Activated gamma-delta T cell (primary cell): ENCODE data around the gene BCR.
"Not testable (repeated sequence)": the region's sequence is repeated elsewhere in the genome, so short reads cannot be mapped to it uniquely, and the experiment has no call there.

Experiments
- DNase-seq: peaks from one replicate; lab custom pipeline; 2025; lab: John Stamatoyannopoulos, UW

The BCR gene

DNA sequence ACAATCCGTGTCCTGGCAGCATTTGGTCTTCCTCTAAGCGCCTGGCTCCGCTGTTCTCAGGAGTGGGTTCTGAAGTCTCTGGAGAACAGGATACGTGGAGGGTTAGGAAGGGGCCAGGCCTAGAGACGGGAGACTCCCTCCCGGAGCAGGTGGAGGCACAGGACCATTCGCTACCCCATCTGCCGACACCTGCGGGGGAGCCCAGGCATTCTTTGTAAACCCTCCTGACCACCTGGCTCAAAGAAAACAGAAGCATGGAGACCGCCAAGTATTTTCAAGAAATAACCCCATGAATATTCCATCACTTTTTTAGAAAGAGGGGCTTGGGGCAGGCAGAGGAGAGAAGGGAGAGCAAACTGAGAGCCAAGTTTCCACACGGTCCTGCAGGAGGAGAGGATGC is 136.3 kb downstream of the BCR start:
- DNase-seq, result not testable (repeated sequence)

GRCh38 chr22:23318316-23318715 is 138.0 kb downstream of the BCR start:
- not testable (repeated sequence) for DNase-seq

GRCh38 chr22:23322497-23323080 is 142.3 kb downstream of the BCR start:
- not testable (repeated sequence) for DNase-seq

DNA sequence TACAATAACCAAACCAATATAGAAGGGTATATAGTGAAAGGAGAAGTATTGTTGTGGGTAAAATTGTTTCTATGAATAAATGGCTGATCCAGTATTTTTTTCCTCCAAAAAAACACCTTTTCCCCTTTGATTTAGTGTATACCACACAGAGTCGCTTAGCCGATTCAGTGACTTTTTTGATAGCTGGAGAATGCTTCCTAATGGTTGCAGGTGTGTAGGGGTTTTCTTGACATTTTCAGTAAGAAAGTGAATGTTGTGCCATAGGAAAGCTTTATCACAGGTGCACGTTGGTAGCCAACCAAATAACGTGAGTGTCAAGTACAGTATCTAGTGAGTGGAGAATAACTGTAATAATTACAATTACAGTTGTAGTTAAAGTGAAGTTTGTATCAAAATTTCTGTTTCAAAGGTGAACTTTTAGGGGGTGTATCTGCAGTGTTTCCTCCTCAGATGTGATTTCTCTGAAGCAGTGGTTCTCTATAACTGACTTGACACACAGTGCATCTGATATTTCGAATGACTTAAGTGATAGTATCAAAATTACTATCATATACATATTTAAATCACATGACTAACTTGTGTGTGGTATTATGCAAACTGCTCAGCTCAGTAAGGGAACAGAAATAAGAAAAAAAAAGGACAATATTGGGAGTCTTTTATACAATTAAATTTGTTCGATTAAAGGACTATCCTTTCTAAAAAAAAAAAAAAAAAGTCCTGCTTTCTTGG is 143.8 kb downstream of the BCR start:
- DNase-seq, result not testable (repeated sequence)

GRCh38 chr22:23325183-23325582 is 144.9 kb downstream of the BCR start:
- DNase-seq, result no peak

DNA sequence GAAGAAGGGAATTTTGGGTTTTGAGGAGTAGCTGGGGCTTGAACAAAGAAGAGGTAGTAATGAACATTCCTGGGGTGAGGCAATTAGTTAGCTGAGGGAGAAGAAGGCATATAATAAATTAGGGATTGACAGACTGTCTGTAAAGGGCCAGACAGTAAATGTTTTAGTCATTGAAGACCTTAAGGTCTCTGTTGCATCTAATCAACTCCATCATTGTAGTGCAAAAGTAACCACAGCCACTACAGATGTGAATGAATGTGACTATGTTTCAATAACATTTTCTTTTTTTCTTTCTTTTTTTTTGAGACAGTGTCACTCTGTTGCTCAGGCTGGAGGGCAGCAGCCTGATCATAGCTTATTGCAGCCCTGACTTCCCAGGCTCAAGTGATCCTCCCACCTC is 153.5 kb downstream of the BCR start:
- not testable (repeated sequence) for DNase-seq

DNA sequence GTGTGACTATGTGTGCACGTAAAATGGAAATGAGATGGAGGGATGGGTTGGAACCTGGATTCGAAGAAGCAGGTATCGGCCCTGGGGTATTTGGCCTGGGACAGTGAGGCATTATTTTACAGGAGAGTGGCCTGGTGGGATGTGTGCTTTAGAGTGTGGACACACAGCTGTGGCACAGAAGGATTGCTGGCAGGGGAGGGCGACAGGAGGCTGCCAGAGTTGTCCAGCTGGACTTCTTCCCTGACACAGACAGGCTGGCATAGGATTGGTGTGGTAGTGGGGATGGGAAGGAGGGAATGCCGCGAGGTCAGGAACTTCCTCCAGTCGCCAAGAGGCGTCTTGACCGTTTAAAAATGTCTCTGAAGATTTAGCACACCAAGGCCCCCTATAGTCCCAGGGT is 157.4 kb downstream of the BCR start:
- not testable (repeated sequence) for DNase-seq

- DNase-seq, result not testable (repeated sequence)
Measured at GRCh38 chr22:23341942-23342695, 161.8 kb downstream of the BCR start.

DNA sequence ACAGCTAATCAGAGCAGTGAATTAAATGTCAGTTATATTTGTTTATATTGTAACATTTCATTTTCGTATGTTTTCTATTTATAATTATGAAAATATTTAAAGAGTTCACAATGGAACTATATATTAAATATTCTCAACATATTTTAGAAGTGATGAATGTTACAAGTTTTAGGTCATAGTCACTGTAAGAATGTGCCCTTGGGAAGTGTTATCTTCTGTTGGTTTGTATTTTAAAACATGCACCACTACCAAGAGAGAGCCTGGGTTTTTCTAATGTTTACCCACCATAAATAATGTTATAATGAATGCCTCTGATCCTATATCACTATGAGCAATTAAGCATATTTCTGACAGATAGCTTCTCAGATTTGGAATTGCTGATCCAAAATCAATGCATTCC is 171.0 kb downstream of the BCR start:
- DNase-seq, result no peak

GRCh38 chr22:23353004-23353403 is 172.7 kb downstream of the BCR start:
- DNase-seq, result no peak

DNA sequence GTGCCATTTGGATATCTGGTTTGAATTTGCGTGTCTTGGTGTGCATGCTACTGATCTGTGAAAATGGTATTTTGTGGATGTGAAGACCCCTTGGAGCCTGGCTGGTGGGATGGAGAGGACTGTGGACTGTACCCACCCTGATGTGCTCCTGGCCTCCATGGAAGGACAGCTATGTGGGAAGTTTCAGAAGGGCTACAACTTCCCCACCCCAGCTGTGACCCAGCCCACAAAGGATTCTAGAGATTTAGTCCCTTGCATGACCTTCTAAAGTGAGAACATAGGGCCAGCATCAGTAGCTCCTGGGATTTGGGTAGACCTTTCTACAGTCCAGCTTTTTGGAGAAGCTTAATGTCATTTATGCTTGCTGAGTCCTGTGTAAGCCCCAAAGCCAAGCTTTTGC is 173.4 kb downstream of the BCR start:
- DNase-seq, result no peak

DNA sequence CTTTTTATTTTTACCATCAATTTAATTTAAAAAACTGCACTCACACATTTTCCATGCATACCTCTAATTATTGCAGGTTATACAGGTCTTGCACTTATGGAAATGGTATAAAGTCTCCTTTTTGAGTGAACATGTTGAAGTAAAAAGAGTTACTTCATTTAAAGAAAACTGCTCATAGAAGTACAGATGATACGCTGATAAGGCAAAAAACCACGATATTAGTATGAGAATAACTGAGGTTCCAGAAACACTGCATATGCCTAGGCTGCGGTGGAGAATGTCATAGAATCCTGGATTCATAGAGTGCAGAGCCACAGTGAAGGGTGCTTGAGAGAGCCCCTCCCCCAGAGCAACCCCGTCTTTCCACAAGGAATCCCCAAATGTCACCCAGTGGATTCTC is 175.8 kb downstream of the BCR start:
- DNase-seq, result no peak

- no peak for DNase-seq
Measured at GRCh38 chr22:23357053-23357452, 176.7 kb downstream of the BCR start.

DNA sequence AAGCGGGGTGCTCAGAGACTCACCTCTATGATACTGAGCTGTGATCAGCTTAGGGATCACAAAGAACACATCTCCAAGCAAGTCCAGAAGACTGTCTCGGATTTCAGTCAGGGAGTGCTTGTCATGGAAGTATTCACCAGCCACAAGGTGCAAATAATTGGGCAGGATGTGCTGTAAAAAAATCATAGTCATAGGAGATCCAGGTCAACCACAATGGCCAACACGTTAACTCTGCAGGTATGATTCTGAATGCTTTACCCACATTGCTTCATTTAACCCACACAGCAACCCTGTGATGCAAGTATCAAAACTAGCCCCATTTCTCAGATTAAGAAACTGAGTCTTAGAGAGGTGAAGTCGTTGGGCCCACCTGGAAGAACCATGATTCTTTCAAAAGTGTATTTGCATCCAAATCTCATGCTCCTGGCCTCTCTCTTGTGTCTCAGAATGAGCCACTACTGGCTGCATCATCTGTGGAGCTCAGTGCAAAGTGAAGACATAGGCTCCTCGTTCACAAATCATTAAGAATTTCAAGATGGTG is 179.3 kb downstream of the BCR start:
- DNase-seq, result no peak

DNA sequence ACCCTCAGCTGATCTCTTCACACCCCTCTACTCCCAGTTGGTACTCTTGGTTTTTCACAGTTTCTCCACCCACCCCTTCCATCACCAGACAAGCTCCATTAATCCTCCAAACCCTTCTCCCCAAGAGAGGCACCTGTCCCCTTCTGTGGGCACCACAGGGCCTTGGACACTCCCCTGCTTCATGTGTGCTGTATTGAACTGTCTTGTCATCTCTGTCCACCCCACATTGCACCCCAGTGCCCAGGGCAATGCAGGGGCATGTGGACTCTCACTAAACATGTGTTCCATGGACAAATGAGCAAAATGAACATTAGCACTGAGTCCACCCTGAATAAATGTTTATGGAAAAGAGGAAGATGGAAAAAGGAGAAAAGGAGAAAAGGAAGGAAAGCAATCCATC is 181.4 kb downstream of the BCR start:
- no peak for DNase-seq

DNA sequence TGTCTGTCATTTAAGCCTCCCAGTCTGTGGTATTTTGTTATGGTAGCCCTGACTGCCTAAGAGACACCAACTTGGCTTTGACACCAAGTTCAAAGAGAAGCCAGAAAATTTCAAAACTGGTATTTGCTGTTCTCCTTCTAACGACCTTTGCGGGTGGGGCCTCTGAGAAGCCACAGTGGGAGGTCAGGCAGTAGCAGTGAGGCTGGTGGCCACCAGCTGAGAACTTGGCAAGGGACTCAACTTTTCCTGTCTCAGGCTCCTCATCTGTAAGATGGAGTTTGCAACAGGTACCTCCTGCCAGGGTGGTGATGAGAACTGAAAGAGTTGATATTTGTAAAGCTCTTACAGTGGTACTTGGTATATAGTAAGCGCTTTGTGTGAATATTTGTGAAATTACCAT is 183.4 kb downstream of the BCR start:
- no peak for DNase-seq

DNA sequence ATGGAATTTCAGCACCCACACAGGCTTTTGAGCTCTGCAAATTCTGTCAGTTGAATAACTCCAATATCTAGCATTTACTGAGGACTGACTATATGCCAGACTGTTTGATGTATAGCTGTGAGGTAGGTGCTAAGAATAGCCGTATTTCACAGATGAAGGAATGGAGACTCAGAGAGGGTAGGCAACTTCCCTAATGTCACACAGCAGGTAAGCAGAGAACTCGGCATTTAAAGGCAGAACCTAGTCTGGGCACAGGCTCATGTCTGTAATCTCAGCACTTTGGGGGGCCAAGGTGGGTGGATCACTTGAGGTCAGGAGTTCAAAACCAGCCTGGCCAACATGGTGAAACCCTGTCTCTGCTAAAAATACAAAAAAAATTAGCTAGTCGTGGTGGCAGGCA is 184.1 kb downstream of the BCR start:
- DNase-seq, result no peak

DNA sequence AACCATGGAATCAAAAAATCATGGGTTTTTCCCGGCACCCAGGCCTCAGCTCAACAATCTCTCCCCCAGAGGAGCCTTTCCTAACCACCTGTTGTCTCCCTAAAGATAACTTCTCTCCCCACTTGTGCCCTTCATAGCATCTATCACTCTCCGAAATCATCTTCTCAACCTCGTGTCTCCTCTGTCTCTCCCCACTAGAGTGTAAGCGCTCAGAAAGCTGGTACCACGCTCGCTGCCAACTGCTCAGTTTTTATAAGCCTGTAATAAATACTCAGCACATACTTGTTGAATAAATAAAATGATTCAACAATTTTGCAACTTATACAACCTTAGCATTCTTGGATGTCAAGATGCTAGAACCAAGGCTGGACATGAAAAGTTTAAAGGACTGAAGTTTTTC is 185.2 kb downstream of the BCR start:
- no peak for DNase-seq

DNA sequence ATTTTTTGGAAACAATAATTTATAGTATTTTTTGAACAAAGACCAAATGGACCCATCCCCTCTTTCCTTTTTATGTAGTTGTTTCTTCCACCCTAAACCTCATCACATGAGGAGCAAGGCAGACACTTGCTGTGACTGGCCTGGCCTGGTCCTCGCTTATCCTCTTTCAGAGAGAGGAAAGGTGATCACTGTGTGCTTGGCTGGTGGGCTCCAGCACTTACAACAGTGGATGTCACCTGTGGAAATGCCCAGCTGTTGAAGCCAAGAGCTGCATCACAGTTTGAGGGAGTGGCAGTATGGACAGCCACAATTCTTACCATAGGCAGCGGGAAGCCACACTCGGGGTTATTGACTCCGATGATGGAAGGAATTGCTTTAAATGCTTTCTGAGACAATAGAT is 185.7 kb downstream of the BCR start:
- no peak for DNase-seq

DNA sequence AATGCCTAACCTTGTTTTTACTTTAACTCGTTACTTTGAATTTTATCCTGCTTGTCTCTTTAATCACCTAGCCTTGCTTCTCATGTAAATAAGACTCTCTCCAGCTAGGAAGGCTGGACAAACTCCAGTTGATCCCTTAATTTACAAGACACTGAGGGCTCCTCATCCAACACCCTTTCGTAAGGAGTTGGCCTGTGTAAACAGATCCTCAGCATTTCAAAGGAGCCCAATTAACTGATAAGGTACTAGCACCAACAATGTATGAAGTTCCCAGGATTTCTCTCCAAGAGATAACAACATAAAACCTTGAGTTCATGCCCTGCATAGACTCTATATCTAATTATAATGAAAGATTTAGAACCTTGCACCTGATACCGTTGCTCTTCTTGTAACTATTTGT is 186.9 kb downstream of the BCR start:
- not testable (repeated sequence) for DNase-seq
